ENCODE data around the gene ADAMTS2. TPM values are rescaled to one million over a fixed set of nuclear protein-coding genes. Genes with fewer than 3 reads are reported as not detected.

The ADAMTS2 gene
- total and polyA plus RNA-seq, 10 donors, result 4.0 to 101 (median 47.5) TPM

GRCh38 chr5:179368806-179369529 lies 23.7 kb upstream of the ADAMTS2 start:
- Histone ChIP-seq H3K9me3 (no peaks in the 10 kb centered on the region), H3K27ac (no peak overlapping the region), H3K4me1 (no peaks in the 10 kb centered on the region), H3K4me3 (no peak overlapping the region), H3K36me3 (no peaks in the 10 kb centered on the region), H3K27me3 (replicated peaks in 1 of 7) (peaks cover 0 to 14% (median 0%) of the 10 kb centered on the region in 7 donors)
- peak; percentile 69 for DNase-seq
- TF ChIP-seq CTCF (IDR thresholded peaks at IDR 0.05 in 8 of 11, conservative IDR thresholded peaks at IDR 0.05 in 3 of 11) (no peak), POLR2AphosphoS5 (IDR thresholded peaks at IDR 0.05) (no peak), POLR2A (IDR thresholded peaks at IDR 0.05) (no peak)
- intact Hi-C loops (cut with DNase I; ENCODE audit: low total_unique reads), result no loop called here
- WGBS, 5 donors, result 83 to 93% (median 87%) methylated on average over 15 to 17 of the region's 17 CpGs

- TF ChIP-seq CTCF (IDR thresholded peaks at IDR 0.05 in 8 of 11, conservative IDR thresholded peaks at IDR 0.05 in 3 of 11) (no peak), POLR2A (IDR thresholded peaks at IDR 0.05) (no peak), POLR2AphosphoS5 (IDR thresholded peaks at IDR 0.05) (no peak)
- peak; percentile 61 for DNase-seq
- Histone ChIP-seq H3K4me1 (no peaks in the 10 kb centered on the region), H3K4me3 (no peak overlapping the region), H3K36me3 (no peaks in the 10 kb centered on the region), H3K27me3 (replicated peaks in 1 of 7) (peaks cover 0 to 18% (median 0%) of the 10 kb centered on the region in 7 donors), H3K27ac (no peak overlapping the region), H3K9me3 (no peaks in the 10 kb centered on the region)
- intact Hi-C loops (cut with DNase I; ENCODE audit: low total_unique reads), result no loop called here
- 76 to 92% (median 86%) methylated on average over 13 to 18 of the region's 18 CpGs for WGBS, 5 donors
These were observed 23.0 kb upstream of the ADAMTS2 start for GRCh38 chr5:179368126-179368805.

- intact Hi-C loops (cut with DNase I; ENCODE audit: low total_unique reads), result no loop called here
- 84 to 97% (median 90%) methylated on average over 4 to 12 of the region's 12 CpGs for WGBS, 5 donors
- Histone ChIP-seq H3K4me3 (no peak overlapping the region), H3K27me3 (replicated peaks in 1 of 7) (peaks cover 0 to 19% (median 0%) of the 10 kb centered on the region in 7 donors), H3K27ac (no peak overlapping the region), H3K4me1 (no peaks in the 10 kb centered on the region), H3K36me3 (no peaks in the 10 kb centered on the region), H3K9me3 (no peaks in the 10 kb centered on the region)
- peak; percentile 66 for DNase-seq
- TF ChIP-seq CTCF (IDR thresholded peaks at IDR 0.05 in 8 of 11, conservative IDR thresholded peaks at IDR 0.05 in 3 of 11) (no peak), POLR2A (IDR thresholded peaks at IDR 0.05) (no peak), POLR2AphosphoS5 (IDR thresholded peaks at IDR 0.05) (no peak)
These were observed 22.2 kb upstream of the ADAMTS2 start for GRCh38 chr5:179367491-179367890.

- no peak for DNase-seq
- no peak for TF ChIP-seq POLR2A (IDR thresholded peaks at IDR 0.05)
- TF ChIP-seq POLR2AphosphoS5 (IDR thresholded peaks at IDR 0.05), result no peak
- no peak for TF ChIP-seq CTCF (IDR thresholded peaks at IDR 0.05 in 8 of 11, conservative IDR thresholded peaks at IDR 0.05 in 3 of 11)
- Histone ChIP-seq H3K27ac (no peak overlapping the region), H3K9me3 (peaks cover 0 to 8% (median 0%) of the 10 kb centered on the region in 8 donors), H3K4me3 (no peak overlapping the region), H3K4me1 (peaks cover 0 to 7% (median 3%) of the 10 kb centered on the region in 6 donors), H3K36me3 (no peaks in the 10 kb centered on the region), H3K27me3 (replicated peaks in 1 of 7) (peaks cover 0 to 13% (median 0%) of the 10 kb centered on the region in 7 donors)
- intact Hi-C loops (cut with DNase I; ENCODE audit: low total_unique reads), result no loop called here
- WGBS, 5 donors, result 84 to 91% (median 89%) methylated on average over 18 of the region's 18 CpGs
These were observed 17.1 kb upstream of the ADAMTS2 start for GRCh38 chr5:179362355-179362754.
